ENCODE measurements around the gene ENOX1.

The ENOX1 gene

DNA sequence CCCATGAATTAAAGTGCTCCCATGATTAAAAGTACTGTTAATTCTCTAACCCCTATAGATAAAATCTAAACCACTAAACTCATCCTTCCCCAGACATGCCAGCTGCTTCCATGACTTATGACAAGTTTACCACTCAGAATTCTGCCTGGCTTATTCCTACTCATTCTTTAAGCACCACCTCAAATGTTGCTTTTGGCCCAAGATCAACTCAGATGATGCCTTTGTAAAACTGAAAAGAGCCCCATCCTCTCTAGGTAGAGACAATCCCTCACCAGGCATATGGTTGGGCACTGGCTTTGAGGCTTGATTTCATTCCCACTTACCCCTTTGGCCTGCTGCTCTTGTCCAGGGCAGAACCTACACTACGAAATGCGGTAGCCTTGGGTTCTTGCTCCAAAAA, 513.4 kb downstream of the ENOX1 start:
- DNase-seq, result peak; percentile 70

DNA sequence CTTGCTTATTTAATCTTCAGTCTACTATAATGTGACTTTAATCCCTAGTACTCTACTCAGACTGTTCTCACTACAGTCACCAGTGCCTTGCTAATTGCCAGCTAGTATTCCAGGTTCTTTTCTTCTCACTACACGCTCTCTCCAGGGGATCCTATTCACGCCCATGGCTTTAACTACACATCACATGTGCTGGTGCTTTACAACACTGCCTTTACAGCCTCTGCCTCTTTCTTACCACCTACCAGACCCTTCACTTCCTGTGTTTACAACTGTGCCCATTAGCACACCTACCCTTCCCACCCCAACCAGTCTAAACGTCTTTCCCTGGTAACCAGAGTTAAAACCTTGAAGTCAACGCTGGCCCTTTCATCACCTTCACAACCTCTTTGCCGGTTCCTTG, 513.9 kb downstream of the ENOX1 start:
- peak; percentile 96 for DNase-seq

- no peak for DNase-seq
Observed at GRCh38 chr13:43271152-43271551, 515.6 kb downstream of the ENOX1 start.

DNA sequence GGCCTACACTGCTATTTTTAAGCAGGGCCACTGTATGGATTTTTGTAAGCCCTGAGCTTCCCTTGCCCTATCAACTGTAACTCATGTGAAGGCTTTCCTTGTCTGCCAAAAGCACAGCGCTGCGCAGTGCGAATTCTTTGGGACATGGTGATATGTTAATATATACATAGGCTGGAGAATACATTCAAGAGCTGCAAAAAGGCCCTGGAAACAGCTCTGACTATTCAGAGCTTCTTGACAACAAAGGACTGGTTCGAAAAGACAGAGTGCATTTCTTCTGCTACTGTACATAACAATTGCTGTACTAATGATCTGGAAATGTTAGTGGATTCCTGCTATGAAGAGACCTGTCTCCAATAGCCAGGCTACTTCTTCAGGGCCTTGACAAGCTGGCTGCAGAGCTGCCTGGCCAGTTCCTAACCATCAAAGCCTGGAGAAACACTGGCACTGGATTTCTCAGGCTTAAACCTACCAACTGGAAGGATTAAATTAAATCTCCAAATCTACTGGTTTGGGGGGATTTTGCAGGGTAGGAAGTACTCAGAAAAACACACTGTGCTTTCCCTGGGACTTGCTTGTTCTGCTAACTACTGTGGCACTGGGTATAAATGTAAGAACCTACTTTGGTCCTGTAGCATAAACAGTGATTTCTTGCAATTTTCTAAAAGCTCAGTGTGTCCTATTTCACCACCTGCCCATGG, 516.5 kb downstream of the ENOX1 start:
- DNase-seq, result peak; percentile 28

DNA sequence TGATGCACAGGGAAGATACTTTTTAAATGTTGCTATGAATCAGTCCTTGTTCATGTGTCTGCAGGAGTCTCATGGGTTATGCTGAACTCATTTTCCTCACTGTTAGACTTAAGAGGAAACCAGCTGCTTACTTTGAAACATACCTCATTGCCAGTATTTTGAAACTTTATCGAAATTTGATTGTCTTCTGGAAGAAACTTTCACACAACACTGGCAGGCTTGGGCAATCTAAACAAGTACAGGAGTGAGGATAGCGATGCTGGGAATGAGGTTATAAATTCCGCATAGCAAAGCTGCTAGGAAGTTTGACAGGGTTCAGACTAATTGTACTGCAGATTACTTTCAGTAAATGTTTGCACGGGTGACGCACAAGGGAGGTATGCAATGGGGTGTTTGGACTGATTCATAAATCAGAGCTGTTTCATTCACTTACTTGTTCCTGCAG, 517.7 kb downstream of the ENOX1 start:
- DNase-seq, result peak; percentile 35

GRCh38 chr13:43268632-43269031, 518.1 kb downstream of the ENOX1 start:
- no peak for DNase-seq

- DNase-seq, result no peak
Observed at GRCh38 chr13:43267916-43268315, 518.9 kb downstream of the ENOX1 start.

DNA sequence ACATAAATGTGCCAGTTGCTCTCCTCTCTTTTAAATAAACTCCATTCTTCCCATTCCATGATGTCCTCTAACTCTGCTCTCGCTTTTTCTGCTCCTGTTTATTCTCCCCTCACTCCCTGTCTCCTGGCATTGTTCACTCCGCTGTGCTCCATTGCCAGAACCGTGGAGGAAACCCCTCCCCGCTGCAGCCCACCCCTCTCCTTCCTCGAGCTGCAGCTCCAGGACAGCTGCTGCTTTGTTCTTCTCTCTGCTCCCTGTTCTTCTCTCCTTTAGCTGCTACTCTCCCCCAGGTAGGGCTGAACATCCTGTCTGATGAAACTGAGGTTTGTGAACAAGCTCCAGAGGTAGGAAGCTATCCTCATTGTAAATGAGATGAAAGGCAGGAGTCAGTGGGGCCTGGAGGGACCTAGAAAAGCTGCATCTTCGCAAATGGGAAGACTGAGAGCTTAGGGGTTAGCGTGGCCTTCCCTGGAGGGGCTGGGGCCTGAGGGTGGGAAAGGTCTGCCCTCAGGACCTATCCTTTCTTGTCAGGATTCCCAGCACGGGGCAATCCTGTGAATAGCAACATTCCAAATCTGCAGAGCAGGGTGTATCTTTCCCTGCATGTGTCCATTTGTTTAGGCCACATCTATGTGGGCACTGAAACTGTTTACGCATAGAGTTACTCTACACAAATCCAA, 519.7 kb downstream of the ENOX1 start:
- no peak for DNase-seq

DNA sequence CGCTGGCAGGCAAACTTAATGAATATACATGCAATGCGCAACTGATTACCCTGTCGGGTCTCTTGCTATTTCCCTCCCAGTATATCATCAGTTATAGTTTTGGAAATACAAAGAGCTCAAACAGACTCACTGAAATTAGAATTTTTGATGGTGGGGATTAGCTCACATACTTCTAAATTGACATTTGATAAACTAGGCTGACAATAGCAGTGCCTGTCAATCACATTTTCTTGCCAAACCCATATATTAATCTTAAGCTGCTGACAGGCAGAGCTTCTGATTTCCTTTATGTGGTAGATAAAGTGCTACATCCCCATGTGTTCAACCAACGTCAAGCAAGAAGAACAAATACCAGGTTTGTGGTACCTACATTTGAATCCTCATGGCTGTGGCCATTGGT, 521.7 kb downstream of the ENOX1 start:
- DNase-seq, result no peak

GRCh38 chr13:43264458-43264857, 522.3 kb downstream of the ENOX1 start:
- no peak for DNase-seq

DNA sequence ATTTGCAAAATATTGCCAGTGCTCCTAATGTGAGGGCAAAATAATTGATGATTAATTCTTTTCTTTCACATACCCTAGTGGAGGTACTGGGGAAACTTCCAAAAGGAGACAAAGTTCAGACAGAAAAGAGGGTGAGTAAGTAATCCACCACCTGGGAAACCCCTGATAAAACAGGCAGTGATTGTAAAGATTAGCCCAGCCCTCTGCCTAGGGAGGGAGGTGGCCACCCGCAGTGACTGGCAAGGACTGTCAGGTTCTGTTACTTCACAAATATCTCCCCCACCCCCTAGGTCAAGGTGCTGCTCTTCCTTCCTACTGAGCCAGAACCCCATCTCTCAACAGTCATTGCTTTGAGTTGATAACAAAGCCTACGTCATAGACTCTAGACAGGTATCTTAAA, 523.7 kb downstream of the ENOX1 start:
- DNase-seq, result no peak

GRCh38 chr13:43260999-43261398, 525.8 kb downstream of the ENOX1 start:
- no peak for DNase-seq

GRCh38 chr13:43258771-43259170, 528.0 kb downstream of the ENOX1 start:
- DNase-seq, result no peak

- no peak for DNase-seq
Observed at GRCh38 chr13:43257765-43258164, 529.0 kb downstream of the ENOX1 start.

GRCh38 chr13:43251961-43252360, 534.8 kb downstream of the ENOX1 start:
- DNase-seq, result no peak

- no peak for DNase-seq
Observed at GRCh38 chr13:43246382-43246781, 540.4 kb downstream of the ENOX1 start.

DNA sequence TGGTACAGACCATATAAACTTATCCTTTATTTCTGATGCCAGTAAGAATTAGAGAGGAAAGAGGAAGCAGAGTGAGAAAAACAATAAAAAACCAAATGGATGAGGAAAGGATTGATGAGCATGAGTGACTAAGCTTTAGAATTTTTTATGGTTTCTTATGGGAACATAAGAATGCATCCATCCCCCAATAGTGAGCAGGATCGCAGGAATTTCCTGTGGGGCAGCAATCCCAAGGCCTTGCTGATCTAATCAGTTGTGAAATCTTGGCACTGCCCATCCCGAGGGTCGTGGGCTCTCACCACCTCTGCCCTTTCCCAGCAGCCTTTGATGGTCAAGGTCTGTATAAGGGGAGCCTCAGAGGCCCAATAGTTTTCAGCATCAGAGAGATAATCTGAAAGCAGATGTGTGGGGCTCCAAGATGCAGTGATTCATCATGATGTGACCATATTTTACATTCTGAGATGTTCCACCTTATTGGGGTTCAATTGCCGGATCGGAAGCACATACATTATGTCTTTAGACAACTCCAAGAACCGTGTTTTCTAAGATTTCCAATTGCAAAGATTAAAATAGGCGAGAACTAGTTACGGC, 541.3 kb downstream of the ENOX1 start:
- no peak for DNase-seq

- no peak for DNase-seq
Observed at GRCh38 chr13:43244481-43244880, 542.3 kb downstream of the ENOX1 start.

GRCh38 chr13:43243711-43244110, 543.1 kb downstream of the ENOX1 start:
- no peak for DNase-seq

- DNase-seq, result peak; percentile 77
Observed at GRCh38 chr13:43242040-43242439, 544.7 kb downstream of the ENOX1 start.

DNA sequence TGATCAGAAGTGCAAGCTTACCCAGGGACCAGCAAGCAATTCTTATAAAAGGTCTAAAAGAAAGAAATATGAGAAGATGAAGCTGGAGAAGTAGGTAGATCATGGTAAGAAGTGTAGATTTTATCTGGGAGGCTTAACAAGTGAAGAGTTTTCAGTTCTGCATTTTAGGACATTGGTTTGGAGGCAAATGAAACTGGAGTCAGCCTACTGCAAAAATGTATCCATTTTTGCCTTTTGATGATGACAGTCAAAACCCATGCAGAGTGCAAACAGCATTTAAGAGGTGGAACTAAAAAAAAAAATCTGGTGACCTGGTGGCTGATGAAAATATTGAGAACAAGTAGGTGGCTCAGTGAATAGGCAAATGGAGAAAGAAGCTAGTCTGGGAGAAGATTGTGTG, 546.5 kb downstream of the ENOX1 start:
- DNase-seq, result no peak

DNA sequence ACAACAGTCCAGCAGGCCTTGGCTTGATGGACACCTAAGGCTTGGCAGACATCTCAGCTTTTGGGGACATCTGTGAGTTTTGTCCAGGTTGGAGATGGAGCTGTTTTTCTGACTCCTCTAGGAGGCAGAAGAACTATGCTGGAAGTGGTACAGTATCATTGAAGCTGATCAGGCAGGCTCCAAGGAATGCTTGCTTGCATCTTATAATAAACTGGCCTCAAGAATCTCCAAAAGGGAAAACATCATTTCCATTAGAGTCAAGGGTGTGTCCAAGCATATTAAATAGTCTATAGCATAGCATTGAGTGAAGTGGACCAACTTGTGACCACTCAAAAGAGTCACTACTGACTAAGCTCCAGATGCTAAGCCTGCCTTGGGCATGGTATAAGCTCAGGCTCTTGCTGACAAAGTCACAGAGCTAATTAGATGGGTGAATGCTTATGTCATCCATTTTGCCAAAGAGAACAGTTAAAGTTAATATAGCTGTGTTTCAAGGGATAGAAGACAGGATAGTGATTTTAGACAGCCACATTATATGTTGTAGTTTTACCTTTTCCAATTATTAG, 547.4 kb downstream of the ENOX1 start:
- peak; percentile 40 for DNase-seq

DNA sequence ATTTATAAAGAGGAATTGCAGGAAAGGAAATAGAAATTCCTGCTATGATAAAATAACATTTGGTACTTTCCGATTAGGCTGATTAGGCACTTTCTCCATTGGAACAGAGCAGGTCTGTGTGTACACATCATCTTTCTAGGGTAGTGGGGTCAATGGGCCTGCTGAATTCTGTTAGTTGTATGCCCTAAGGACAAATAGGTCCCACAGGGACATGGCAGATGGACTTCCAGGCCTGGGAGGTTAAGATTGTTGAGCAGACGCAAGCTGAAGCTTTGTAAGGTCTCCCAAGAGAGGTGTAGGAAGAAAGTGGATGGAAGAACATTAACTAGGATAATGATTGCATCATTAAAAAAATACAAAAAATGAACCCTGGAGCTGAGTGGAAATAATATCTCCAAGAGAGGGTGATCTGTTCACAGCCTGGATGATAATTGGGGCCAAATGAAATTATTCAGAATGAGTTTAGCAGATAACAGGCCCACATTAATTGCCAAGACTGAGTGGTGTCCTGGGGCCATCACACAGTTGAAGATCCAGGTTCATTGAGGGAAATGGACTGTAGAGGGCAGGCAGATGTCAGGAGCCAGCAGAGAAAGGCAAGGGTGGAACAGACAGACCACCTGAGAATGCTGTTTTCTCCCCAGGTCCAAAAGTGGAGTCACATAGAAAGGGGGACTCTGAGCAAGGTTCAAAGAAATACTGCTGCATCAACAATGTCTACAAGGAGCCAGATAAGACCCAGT, 548.3 kb downstream of the ENOX1 start:
- DNase-seq, result peak; percentile 88
